Measurements from ENCODE around the gene ANKRD45.
"Not testable (repeated sequence)": the region's sequence is repeated elsewhere in the genome, so short reads cannot be mapped to it uniquely, and the experiment has no call there.

GRCh38 chr1:173674496-173674895, 4.8 kb upstream of the ANKRD45 start:
- not testable (repeated sequence) for TF ChIP-seq CTCF, EZH2phosphoT487, EZH2 (IDR thresholded peaks at IDR 0.05)
